Measurements from ENCODE around the gene MED7.

GRCh38 chr5:157148734-157149615 is 6.3 kb upstream of the MED7 start:
- TF ChIP-seq, protein P1, sequence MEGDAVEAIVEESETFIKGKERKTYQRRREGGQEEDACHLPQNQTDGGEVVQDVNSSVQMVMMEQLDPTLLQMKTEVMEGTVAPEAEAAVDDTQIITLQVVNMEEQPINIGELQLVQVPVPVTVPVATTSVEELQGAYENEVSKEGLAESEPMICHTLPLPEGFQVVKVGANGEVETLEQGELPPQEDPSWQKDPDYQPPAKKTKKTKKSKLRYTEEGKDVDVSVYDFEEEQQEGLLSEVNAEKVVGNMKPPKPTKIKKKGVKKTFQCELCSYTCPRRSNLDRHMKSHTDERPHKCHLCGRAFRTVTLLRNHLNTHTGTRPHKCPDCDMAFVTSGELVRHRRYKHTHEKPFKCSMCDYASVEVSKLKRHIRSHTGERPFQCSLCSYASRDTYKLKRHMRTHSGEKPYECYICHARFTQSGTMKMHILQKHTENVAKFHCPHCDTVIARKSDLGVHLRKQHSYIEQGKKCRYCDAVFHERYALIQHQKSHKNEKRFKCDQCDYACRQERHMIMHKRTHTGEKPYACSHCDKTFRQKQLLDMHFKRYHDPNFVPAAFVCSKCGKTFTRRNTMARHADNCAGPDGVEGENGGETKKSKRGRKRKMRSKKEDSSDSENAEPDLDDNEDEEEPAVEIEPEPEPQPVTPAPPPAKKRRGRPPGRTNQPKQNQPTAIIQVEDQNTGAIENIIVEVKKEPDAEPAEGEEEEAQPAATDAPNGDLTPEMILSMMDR (IDR thresholded peaks at IDR 0.05; ENCODE audit: control extremely low read depth in 1 of 3, insufficient read depth in 1 of 3, low read depth in 1 of 3, low read length in 3 of 3), result peak; percentile 47 to 82 (median 73)
- no peak for TF ChIP-seq CHD2 (IDR thresholded peaks at IDR 0.05; ENCODE audit: low read length)
- TF ChIP-seq SUZ12 (IDR thresholded peaks at IDR 0.05; ENCODE audit: low read length), result no peak
- TF ChIP-seq RAD21 (IDR thresholded peaks at IDR 0.05 in 1 of 2, conservative IDR thresholded peaks at IDR 0.05 in 1 of 2; ENCODE audit: low read depth in 2 of 2, low read length in 2 of 2), result peak; percentile 77 to 82
- no peak for TF ChIP-seq EZH2 (IDR thresholded peaks at IDR 0.05; ENCODE audit: low read depth, low read length, severe bottlenecking)
- no peak for TF ChIP-seq SP2 (IDR thresholded peaks at IDR 0.05; ENCODE audit: low read length)
- no peak for TF ChIP-seq TAF7 (optimal IDR thresholded peaks at IDR 0.05; ENCODE audit: borderline replicate concordance, low read depth, low read length)
- no peak for TF ChIP-seq BCL11A (IDR thresholded peaks at IDR 0.05; ENCODE audit: low read depth in 2 of 2, low read length in 2 of 2)
- peak; percentile 57; the same call in 1 of the 2 replicates for TF ChIP-seq MAX (IDR thresholded peaks at IDR 0.05)
